Measurements from ENCODE around the gene PIRT.

DNA sequence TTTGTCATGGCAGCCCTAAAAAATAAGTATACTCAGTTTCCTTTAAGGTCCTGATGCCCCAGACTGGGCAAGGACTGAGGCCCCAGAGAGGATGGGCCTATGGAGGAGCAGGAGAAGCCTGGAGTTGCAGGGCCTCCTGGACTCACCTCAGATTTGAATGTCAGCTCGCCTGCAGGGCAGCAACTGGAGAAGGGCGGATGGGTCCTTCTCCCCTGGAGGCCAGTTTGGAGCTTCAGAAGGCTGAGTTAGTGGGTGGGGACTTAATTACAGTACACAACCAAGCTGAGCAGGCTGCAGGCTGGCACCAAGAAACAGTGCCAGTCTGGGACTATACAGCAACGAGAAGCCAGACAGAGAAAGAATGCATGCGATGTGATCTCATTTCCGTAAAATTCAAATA is 6.2 kb downstream of the PIRT start:
- TF ChIP-seq, protein P1, sequence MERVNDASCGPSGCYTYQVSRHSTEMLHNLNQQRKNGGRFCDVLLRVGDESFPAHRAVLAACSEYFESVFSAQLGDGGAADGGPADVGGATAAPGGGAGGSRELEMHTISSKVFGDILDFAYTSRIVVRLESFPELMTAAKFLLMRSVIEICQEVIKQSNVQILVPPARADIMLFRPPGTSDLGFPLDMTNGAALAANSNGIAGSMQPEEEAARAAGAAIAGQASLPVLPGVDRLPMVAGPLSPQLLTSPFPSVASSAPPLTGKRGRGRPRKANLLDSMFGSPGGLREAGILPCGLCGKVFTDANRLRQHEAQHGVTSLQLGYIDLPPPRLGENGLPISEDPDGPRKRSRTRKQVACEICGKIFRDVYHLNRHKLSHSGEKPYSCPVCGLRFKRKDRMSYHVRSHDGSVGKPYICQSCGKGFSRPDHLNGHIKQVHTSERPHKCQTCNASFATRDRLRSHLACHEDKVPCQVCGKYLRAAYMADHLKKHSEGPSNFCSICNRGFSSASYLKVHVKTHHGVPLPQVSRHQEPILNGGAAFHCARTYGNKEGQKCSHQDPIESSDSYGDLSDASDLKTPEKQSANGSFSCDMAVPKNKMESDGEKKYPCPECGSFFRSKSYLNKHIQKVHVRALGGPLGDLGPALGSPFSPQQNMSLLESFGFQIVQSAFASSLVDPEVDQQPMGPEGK (CRISPR knock-in tag; IDR thresholded peaks at IDR 0.05; ENCODE audit: borderline replicate concordance) = no peak
- TF ChIP-seq ZC3H10 (CRISPR knock-in tag; IDR thresholded peaks at IDR 0.05) (no peak), ZNF70 (CRISPR knock-in tag; IDR thresholded peaks at IDR 0.05) (no peak), ARNTL (CRISPR knock-in tag; IDR thresholded peaks at IDR 0.05; ENCODE audit: borderline replicate concordance, low read depth) (no peak), CSDC2 (CRISPR knock-in tag; IDR thresholded peaks at IDR 0.05) (no peak), ZNF8 (CRISPR knock-in tag; IDR thresholded peaks at IDR 0.05) (no peak)
